GM12878 (cell line): ENCODE measurements around the gene TAS2R60.

Experiments
- BCL3 ChIP-seq: IDR thresholded peaks from 2 replicates; pipeline ENCODE4 v1.6.1; 2011; ENCODE audit warnings: borderline replicate concordance, low read depth, mild to moderate bottlenecking, moderate library complexity, low read length; ENCODE audit not compliant: insufficient read depth, poor library complexity, severe bottlenecking
- CBX5 ChIP-seq: sonication (generic); IDR thresholded peaks from 2 replicates; pipeline ENCODE4 v1.6.1; 2016; ENCODE audit warnings: low read depth, moderate library complexity, mild to moderate bottlenecking, inconsistent platforms
- CEBPB ChIP-seq, 2 experiments: fragments of 150-350 bp in 1 of 2; IDR thresholded peaks; 2 replicates each; pipeline ENCODE4 v1.6.1; 2012 to 2014; ENCODE audit warnings: low read depth in 2 of 2, low read length in 2 of 2, borderline replicate concordance in 1 of 2, inconsistent platforms in 1 of 2
- CHD4 ChIP-seq: fragments of 200-600 bp; sonication (generic); IDR thresholded peaks from 2 replicates; pipeline ENCODE4 v1.6.1; 2016; ENCODE audit warnings: mild to moderate bottlenecking
- CREB1 ChIP-seq: IDR thresholded peaks from 2 replicates; pipeline ENCODE4 v1.6.1; 2012; ENCODE audit warnings: low read depth, mild to moderate bottlenecking, inconsistent platforms
- CTCF ChIP-seq, 3 experiments: IDR thresholded peaks in 2 of 3; conservative IDR thresholded peaks in 1 of 3; 2 replicates each; pipeline ENCODE4 v1.5.1; 2011; ENCODE audit warnings: low read depth in 3 of 3, low read length in 3 of 3, mild to moderate bottlenecking in 3 of 3, control low read depth in 2 of 3, moderate library complexity in 2 of 3, inconsistent platforms in 1 of 3, mixed read lengths in 1 of 3; ENCODE audit not compliant: control insufficient read depth in 2 of 3, insufficient read depth in 1 of 3; ENCODE audit errors: extremely low read depth in 1 of 3
- EZH2 ChIP-seq: IDR thresholded peaks from 2 replicates; pipeline ENCODE4 v1.6.1; 2012; ENCODE audit warnings: low read depth, mild to moderate bottlenecking, control low read depth, inconsistent platforms, low read length, borderline replicate concordance; ENCODE audit not compliant: control insufficient read depth
- HDGF ChIP-seq: fragments of 450-650 bp; IDR thresholded peaks from 2 replicates; pipeline ENCODE4 v1.6.1; 2016; ENCODE audit warnings: antibody characterized with exemption
- NR2C2 ChIP-seq: IDR thresholded peaks from 2 replicates; pipeline ENCODE4 v1.6.1; 2011; ENCODE audit warnings: borderline replicate concordance, low read depth; ENCODE audit not compliant: control insufficient read depth, insufficient read length
- RAD21 ChIP-seq: IDR thresholded peaks from 2 replicates; pipeline ENCODE4 v1.6.1; 2011; ENCODE audit warnings: mild to moderate bottlenecking, low read depth, low read length, moderate library complexity; ENCODE audit not compliant: insufficient read depth
- SMARCA5 ChIP-seq: fragments of 450-650 bp; IDR thresholded peaks from 2 replicates; pipeline ENCODE4 v1.6.1; 2017; ENCODE audit warnings: mild to moderate bottlenecking
- SRF ChIP-seq, 2 experiments: IDR thresholded peaks; 2 replicates each; pipeline ENCODE4 v1.6.1; 2011; ENCODE audit warnings: low read depth in 2 of 2, low read length in 2 of 2, mild to moderate bottlenecking in 1 of 2, moderate library complexity in 1 of 2
- SUZ12 ChIP-seq: fragments of 200-600 bp; sonication (generic); IDR thresholded peaks from one replicate; pipeline ENCODE4 v1.6.1; 2018; ENCODE audit warnings: antibody characterized with exemption, mild to moderate bottlenecking; ENCODE audit not compliant: unreplicated experiment
- TAF1 ChIP-seq: IDR thresholded peaks from 2 replicates; pipeline ENCODE4 v1.6.1; 2011; ENCODE audit warnings: mild to moderate bottlenecking, low read depth, low read length, borderline replicate concordance

- TF ChIP-seq SMARCA5 (no peak), CBX5 (no peak), CEBPB (IDR thresholded peaks at IDR 0.05; ENCODE audit: borderline replicate concordance in 1 of 2, low read depth in 2 of 2, low read length in 2 of 2) (no peak), CTCF (IDR thresholded peaks at IDR 0.05 in 2 of 3, conservative IDR thresholded peaks at IDR 0.05 in 1 of 3; ENCODE audit: control insufficient read depth in 2 of 3, extremely low read depth in 1 of 3, insufficient read depth in 1 of 3, low read depth in 3 of 3, low read length in 3 of 3) (no peak), BCL3 (no peak), TAF1 (no peak), EZH2 (no peak), NR2C2 (no peak), HDGF (no peak), SUZ12 (no peak), CREB1 (no peak), CHD4 (no peak), SRF (IDR thresholded peaks at IDR 0.05; ENCODE audit: low read depth in 2 of 2, low read length in 2 of 2) (no peak), RAD21 (no peak)
These were observed 44.6 kb upstream of the TAS2R60 start for GRCh38 chr7:143398616-143399015.
